ENCODE measurements around the gene XKR3.

GRCh38 chr22:16866167-16866566 is 41.0 kb upstream of the XKR3 start:
- TF ChIP-seq, protein P1, sequence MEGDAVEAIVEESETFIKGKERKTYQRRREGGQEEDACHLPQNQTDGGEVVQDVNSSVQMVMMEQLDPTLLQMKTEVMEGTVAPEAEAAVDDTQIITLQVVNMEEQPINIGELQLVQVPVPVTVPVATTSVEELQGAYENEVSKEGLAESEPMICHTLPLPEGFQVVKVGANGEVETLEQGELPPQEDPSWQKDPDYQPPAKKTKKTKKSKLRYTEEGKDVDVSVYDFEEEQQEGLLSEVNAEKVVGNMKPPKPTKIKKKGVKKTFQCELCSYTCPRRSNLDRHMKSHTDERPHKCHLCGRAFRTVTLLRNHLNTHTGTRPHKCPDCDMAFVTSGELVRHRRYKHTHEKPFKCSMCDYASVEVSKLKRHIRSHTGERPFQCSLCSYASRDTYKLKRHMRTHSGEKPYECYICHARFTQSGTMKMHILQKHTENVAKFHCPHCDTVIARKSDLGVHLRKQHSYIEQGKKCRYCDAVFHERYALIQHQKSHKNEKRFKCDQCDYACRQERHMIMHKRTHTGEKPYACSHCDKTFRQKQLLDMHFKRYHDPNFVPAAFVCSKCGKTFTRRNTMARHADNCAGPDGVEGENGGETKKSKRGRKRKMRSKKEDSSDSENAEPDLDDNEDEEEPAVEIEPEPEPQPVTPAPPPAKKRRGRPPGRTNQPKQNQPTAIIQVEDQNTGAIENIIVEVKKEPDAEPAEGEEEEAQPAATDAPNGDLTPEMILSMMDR (IDR thresholded peaks at IDR 0.05) = no peak
- no peak for TF ChIP-seq POLR2A (IDR thresholded peaks at IDR 0.05)

All from heart left ventricle (tissue), 13 donors.